HEK293 (cell line): Measurements from ENCODE around the gene PCED1A.

Source experiments
- CTCF ChIA-PET: fragments of 350-600 bp; formaldehyde crosslinking; extraction: SDS; loops from one replicate; lab custom pipeline; 2021; ENCODE audit warnings: antibody characterized with exemption; lab: Yijun Ruan, JAX
- POLR2A ChIA-PET: fragments of 300-600 bp; formaldehyde crosslinking; extraction: SDS; loops from one replicate; lab custom pipeline; 2020; ENCODE audit warnings: antibody characterized with exemption, inconsistent platforms; lab: Yijun Ruan, JAX
- H3K27ac ChIP-seq: fragments of 200-500 bp; sonication (Bioruptor generic); 2 replicates; pipeline ENCODE4 v1.5.1; 2014; ENCODE audit warnings: low read depth, low read length, control low read depth, inconsistent platforms; ENCODE audit errors: extremely low read depth
- H3K36me3 ChIP-seq, 2 experiments: fragments of 200-500 bp in 1 of 2; sonication (Bioruptor generic) in 1 of 2; 1 replicate in 1 of 2; 2 replicates in 1 of 2; pipeline ENCODE4 v1.5.1; 2014 to 2017; ENCODE audit warnings: inconsistent platforms in 2 of 2, low read length in 2 of 2; ENCODE audit not compliant: control insufficient read depth in 2 of 2, insufficient read depth in 1 of 2
- H3K4me1 ChIP-seq: fragments of 200-500 bp; sonication (Bioruptor generic); 2 replicates; pipeline ENCODE4 v1.5.1; 2014; ENCODE audit warnings: mild to moderate bottlenecking, low read length, inconsistent platforms; ENCODE audit not compliant: control insufficient read depth, insufficient read depth
- H3K4me3 ChIP-seq: 2 replicates; pipeline ENCODE4 v1.5.1; 2011; ENCODE audit warnings: low read depth, mild to moderate bottlenecking, control low read depth, low read length, moderate library complexity
- H3K9me3 ChIP-seq: fragments of 200-500 bp; sonication (Bioruptor generic); 2 replicates; pipeline ENCODE4 v1.5.1; 2014; ENCODE audit warnings: low read depth, low read length, inconsistent platforms; ENCODE audit not compliant: control insufficient read depth, insufficient read depth
- FEZF1 ChIP-seq: fragments of 450-650 bp; formaldehyde crosslinking; IDR thresholded peaks from 2 replicates; pipeline ENCODE4 v1.5.1; 2016; ENCODE audit warnings: missing biosample characterization, missing genetic modification characterization
- GLIS2 ChIP-seq: fragments of 450-650 bp; formaldehyde crosslinking; IDR thresholded peaks from 2 replicates; pipeline ENCODE4 v1.5.1; 2016; ENCODE audit warnings: missing biosample characterization, missing genetic modification characterization
- PRDM1 ChIP-seq: fragments of 450-650 bp; formaldehyde crosslinking; IDR thresholded peaks from 2 replicates; pipeline ENCODE4; 2016; ENCODE audit warnings: missing biosample characterization, missing genetic modification characterization
- RBAK ChIP-seq: fragments of 450-650 bp; formaldehyde crosslinking; IDR thresholded peaks from 2 replicates; pipeline ENCODE4 v1.5.1; 2016; ENCODE audit warnings: missing biosample characterization, missing genetic modification characterization
- TSHZ1 ChIP-seq: fragments of 450-650 bp; formaldehyde crosslinking; IDR thresholded peaks from 2 replicates; pipeline ENCODE4 v1.5.1; 2016; ENCODE audit warnings: missing biosample characterization, missing genetic modification characterization, borderline replicate concordance
- ZBTB20 ChIP-seq: fragments of 450-650 bp; formaldehyde crosslinking; IDR thresholded peaks from 2 replicates; pipeline ENCODE4 v1.5.1; 2016; ENCODE audit warnings: missing biosample characterization, missing genetic modification characterization
- ZBTB49 ChIP-seq: fragments of 450-650 bp; formaldehyde crosslinking; IDR thresholded peaks from 2 replicates; pipeline ENCODE4 v1.5.1; 2016; ENCODE audit warnings: missing biosample characterization, missing genetic modification characterization, low read depth
- ZFHX2 ChIP-seq: fragments of 450-650 bp; formaldehyde crosslinking; conservative IDR thresholded peaks from 2 replicates; pipeline ENCODE4 v1.5.1; 2016; ENCODE audit warnings: missing biosample characterization, missing genetic modification characterization
- ZFP37 ChIP-seq: fragments of 450-650 bp; formaldehyde crosslinking; IDR thresholded peaks from 2 replicates; pipeline ENCODE4 v1.5.1; 2016; ENCODE audit warnings: missing biosample characterization, missing genetic modification characterization
- ZIC2 ChIP-seq: fragments of 450-650 bp; formaldehyde crosslinking; IDR thresholded peaks from 2 replicates; pipeline ENCODE4 v1.5.1; 2016; ENCODE audit warnings: missing biosample characterization, missing genetic modification characterization
- ZNF202 ChIP-seq: fragments of 450-650 bp; formaldehyde crosslinking; IDR thresholded peaks from 2 replicates; pipeline ENCODE4 v1.5.1; 2016; ENCODE audit warnings: missing biosample characterization, missing genetic modification characterization, borderline replicate concordance
- ZNF366 ChIP-seq: fragments of 450-650 bp; formaldehyde crosslinking; conservative IDR thresholded peaks from 2 replicates; pipeline ENCODE4 v1.5.1; 2016; ENCODE audit warnings: missing biosample characterization, missing genetic modification characterization
- ZNF423 ChIP-seq: fragments of 450-650 bp; formaldehyde crosslinking; IDR thresholded peaks from 2 replicates; pipeline ENCODE4 v1.5.1; 2016; ENCODE audit warnings: missing biosample characterization, missing genetic modification characterization
- ZNF561 ChIP-seq: fragments of 450-650 bp; IDR thresholded peaks from 2 replicates; pipeline ENCODE4 v1.5.1; 2018; ENCODE audit warnings: missing biosample characterization, missing genetic modification characterization, borderline replicate concordance
- ZNF645 ChIP-seq: fragments of 450-650 bp; formaldehyde crosslinking; IDR thresholded peaks from 2 replicates; pipeline ENCODE4; 2016; ENCODE audit warnings: missing biosample characterization, missing genetic modification characterization
- ZNF660 ChIP-seq: fragments of 450-650 bp; IDR thresholded peaks from 2 replicates; pipeline ENCODE4 v1.5.1; 2018; ENCODE audit warnings: missing biosample characterization, mild to moderate bottlenecking, missing genetic modification characterization
- ZNF792 ChIP-seq: fragments of 450-650 bp; formaldehyde crosslinking; IDR thresholded peaks from 2 replicates; pipeline ENCODE4 v1.5.1; 2016; ENCODE audit warnings: missing biosample characterization, missing genetic modification characterization
- ZSCAN23 ChIP-seq: fragments of 450-650 bp; formaldehyde crosslinking; IDR thresholded peaks from 2 replicates; pipeline ENCODE4 v1.5.1; 2016; ENCODE audit warnings: missing biosample characterization, missing genetic modification characterization

Gene PCED1A

GRCh38 chr20:2817341-2817726 is 23.1 kb downstream of the PCED1A start:
- H3K36me3 ChIP-seq: no peaks in the 10 kb centered on the region
- H3K27ac ChIP-seq: no peak overlapping the region
- ChIA-PET CTCF (interaction anchor here (1.2 to 2.0 kb wide), 3 partner anchors 35 to 180 kb away, joined by 3 to 6 read pairs (median 3); no protein-coding TSS in a partner anchor), POLR2A (no interaction called here)
- no peak overlapping the region for H3K4me3 ChIP-seq
- peaks cover 19% of the 10 kb centered on the region for H3K4me1 ChIP-seq
- no peaks in the 10 kb centered on the region for H3K9me3 ChIP-seq
- no peak for TF ChIP-seq ZNF366 (tag by site-specific recombination)
- TF ChIP-seq ZFHX2 (tag by site-specific recombination): 0 out of 2 replicates have a peak, but pooled peaks have one; percentile 14

GRCh38 chr20:2816583-2817340 is 23.7 kb downstream of the PCED1A start:
- H3K27ac ChIP-seq: no peak overlapping the region
- no peaks in the 10 kb centered on the region for H3K36me3 ChIP-seq
- CTCF ChIA-PET: interaction anchor here (0.6 to 1.2 kb wide), 3 partner anchors 14 to 181 kb away, joined by 3 read pairs; no protein-coding TSS in a partner anchor
- TF ChIP-seq ZNF202 (tag by site-specific recombination) (no peak), ZBTB20 (tag by site-specific recombination) (no peak), ZIC2 (peak; percentile 76), FEZF1 (tag by site-specific recombination) (no peak), ZSCAN23 (no peak)
- peaks cover 2% of the 10 kb centered on the region; the same call in 1 of the 2 replicates for H3K9me3 ChIP-seq
- peaks cover 19% of the 10 kb centered on the region for H3K4me1 ChIP-seq
- no peak overlapping the region for H3K4me3 ChIP-seq
- POLR2A ChIA-PET: no interaction called here

GRCh38 chr20:2816030-2816582 is 24.3 kb downstream of the PCED1A start, which contains the start of gene TMEM239:
TMEM239 (plus strand) TSS chr20:2816364; CDS start chr20:2816555, 191 bp downstream.
- Histone ChIP-seq H3K27ac (0 out of 2 replicates have a peak within 1 kb of the TSS, but pooled peaks have one; percentile 12), H3K4me1 (peaks cover 19% of the 10 kb centered on the region), H3K36me3 (no peaks in the 10 kb centered on the region), H3K9me3 (peaks cover 2% of the 10 kb centered on the region; the same call in 1 of the 2 replicates), H3K4me3 (no peak within 1 kb of the TSS)
- ChIA-PET CTCF (interaction anchor here (0.6 kb wide), 1 partner anchor 13 kb away, joined by 3 read pairs; no protein-coding TSS in a partner anchor), POLR2A (no interaction called here)
- TF ChIP-seq PRDM1 (tag by site-specific recombination) (peak; percentile 81), ZBTB49 (tag by site-specific recombination) (no peak)

GRCh38 chr20:2815242-2815900 is 25.1 kb downstream of the PCED1A start:
- Histone ChIP-seq H3K4me3 (no peak overlapping the region), H3K9me3 (peaks cover 2% of the 10 kb centered on the region; the same call in 1 of the 2 replicates), H3K27ac (0 out of 2 replicates have a peak overlapping the region, but pooled peaks have one; percentile 12), H3K36me3 (no peaks in the 10 kb centered on the region), H3K4me1 (peaks cover 16% of the 10 kb centered on the region)
- POLR2A ChIA-PET: interaction anchor here (0.9 to 1.2 kb wide), 2 partner anchors 24 to 26 kb away, joined by 4 read pairs; partner anchors contain the start of genes PCED1A and VPS16
- CTCF ChIA-PET: interaction anchor here (0.7 to 0.9 kb wide), 3 partner anchors 64 to 187 kb away, joined by 3 to 5 read pairs (median 4); no protein-coding TSS in a partner anchor
- TF ChIP-seq ZNF423 (no peak), ZNF561 (tag by site-specific recombination) (no peak), TSHZ1 (tag by site-specific recombination) (no peak), GLIS2 (tag by site-specific recombination) (no peak), ZNF645 (tag by site-specific recombination) (no peak), ZFP37 (tag by site-specific recombination) (no peak), RBAK (tag by site-specific recombination) (no peak), ZNF660 (tag by site-specific recombination) (no peak), ZNF792 (tag by site-specific recombination) (no peak)
